Natural killer cell (primary cell): ENCODE results near the gene RPL6. TPM values are rescaled to one million over a fixed set of nuclear protein-coding genes. Genes with fewer than 3 reads are reported as not detected.

Source experiments
- ATAC-seq, 3 donors: fragments of 150-1000 bp in 2 of 3; fragments of 200-7000 bp in 1 of 3; cut with Tn5 transposase; 1 replicate in 1 of 3; 2 replicates in 2 of 3; pipeline ENCODE4 v1.10.0; 2021; ENCODE audit warnings: mild to moderate bottlenecking in 2 of 3, moderate library complexity in 2 of 3
- DNase-seq, 2 donors: peaks; one replicate each; pipeline versions ENCODE4 v3.0.0 to v3.0.0-alpha.2; 2013 to 2021; ENCODE audit warnings: mixed read lengths in 1 of 2
- H3K27ac ChIP-seq: one replicate; pipeline ENCODE4 v1.5.1; 2013; ENCODE audit warnings: mild to moderate bottlenecking, low read length
- H3K27me3 ChIP-seq: one replicate; pipeline ENCODE4 v1.6.1; 2013; ENCODE audit warnings: low read length; ENCODE audit not compliant: control insufficient read depth, insufficient read depth
- H3K36me3 ChIP-seq: one replicate; pipeline ENCODE4 v1.6.1; 2013; ENCODE audit warnings: low read length; ENCODE audit not compliant: control insufficient read depth, insufficient read depth
- H3K4me1 ChIP-seq: one replicate; pipeline ENCODE4 v1.6.1; 2013; ENCODE audit warnings: low read length; ENCODE audit not compliant: control insufficient read depth, insufficient read depth
- H3K4me3 ChIP-seq: one replicate; pipeline ENCODE4 v1.5.1; 2013; ENCODE audit warnings: low read length
- H3K9me3 ChIP-seq: one replicate; pipeline ENCODE4 v1.6.1; 2013; ENCODE audit warnings: low read length; ENCODE audit not compliant: control insufficient read depth, insufficient read depth
- H3K27ac Mint-ChIP-seq, 2 donors: one replicate each; pipeline ENCODE4 v1.8.0; 2022; ENCODE audit warnings: mild to moderate bottlenecking in 2 of 2, mixed read lengths in 2 of 2, moderate library complexity in 1 of 2
- H3K27me3 Mint-ChIP-seq, 2 donors: one replicate each; pipeline ENCODE4 v1.8.0; 2022; ENCODE audit warnings: low read depth in 2 of 2, mixed read lengths in 2 of 2
- H3K36me3 Mint-ChIP-seq: one replicate; pipeline ENCODE4 v1.8.0; 2022; ENCODE audit warnings: mixed read lengths
- H3K4me1 Mint-ChIP-seq, 2 donors: one replicate each; pipeline ENCODE4 v1.8.0; 2022; ENCODE audit warnings: mixed read lengths in 2 of 2
- H3K4me3 Mint-ChIP-seq: one replicate; pipeline ENCODE4 v1.8.0; 2022; ENCODE audit warnings: mild to moderate bottlenecking, moderate library complexity, mixed read lengths
- H3K9me3 Mint-ChIP-seq, 2 donors: one replicate each; pipeline ENCODE4 v1.8.0; 2022; ENCODE audit warnings: mixed read lengths in 2 of 2
- WGBS: methylation state at CpG from one replicate; pipeline ENCODE4 v1.1.7; 2013; ENCODE audit warnings: missing lambda C conversion rate; ENCODE audit not compliant: insufficient coverage; 5-methylcytosine and 5-hydroxymethylcytosine counted together
- intact Hi-C: fragments of 100-400 bp; cut with micrococcal nuclease; formaldehyde crosslinking; loops from one replicate; pipeline ENCODE4 v1.14.2; 2022
- total RNA-seq, 4 donors: library from RNA; stranded (reverse); fragments of 120-200 nt in 1 of 4; gene quantifications; one replicate each; pipeline versions ENCODE4 v1.2.3 to v1.2.4, GENCODE V29; 2013 to 2022
- TF ChIP-seq, protein P1 (sequence below): fragments of 200-600 bp; IDR thresholded peaks from one replicate; pipeline ENCODE4 v1.8.0; 2022; ENCODE audit warnings: antibody characterized with exemption

RPL6 gene
- total RNA-seq, 3 donors from 2014 or later (not counting 1 experiment from before 2014, with no cell fraction given): 893 to 1,024 (median 955) TPM

DNA sequence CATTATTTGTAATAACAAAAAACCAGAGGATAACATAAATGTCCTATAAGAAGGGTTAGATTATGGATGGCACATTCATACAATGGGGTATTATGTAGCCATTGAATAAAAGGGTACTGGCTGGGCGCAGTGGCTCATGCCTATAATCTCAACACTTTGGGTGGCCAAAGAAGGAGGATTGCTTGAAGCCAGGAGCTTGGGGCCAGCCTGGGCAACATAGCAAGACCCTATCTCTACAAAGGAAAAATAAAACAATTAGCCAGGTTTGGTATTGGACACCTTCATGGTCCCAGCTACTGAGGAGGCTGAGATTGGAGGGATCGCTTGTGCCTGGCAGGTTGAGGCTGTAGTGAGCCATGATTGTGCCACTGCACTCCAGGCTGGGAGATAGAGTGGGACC lies 24.1 kb upstream of the RPL6 start:
- Histone ChIP-seq H3K27ac (no peak overlapping the region), H3K27me3 (no peaks in the 10 kb centered on the region), H3K4me1 (no peaks in the 10 kb centered on the region), H3K36me3 (no peaks in the 10 kb centered on the region), H3K4me3 (no peak overlapping the region), H3K9me3 (no peaks in the 10 kb centered on the region)
- no peaks in the 10 kb centered on the region for H3K27me3 Mint-ChIP-seq
- DNase-seq: no peak
- peaks cover 23 to 26% of the 10 kb centered on the region in 2 donors for H3K4me1 Mint-ChIP-seq
- no peaks in the 10 kb centered on the region for H3K36me3 Mint-ChIP-seq
- TF ChIP-seq, protein P1, sequence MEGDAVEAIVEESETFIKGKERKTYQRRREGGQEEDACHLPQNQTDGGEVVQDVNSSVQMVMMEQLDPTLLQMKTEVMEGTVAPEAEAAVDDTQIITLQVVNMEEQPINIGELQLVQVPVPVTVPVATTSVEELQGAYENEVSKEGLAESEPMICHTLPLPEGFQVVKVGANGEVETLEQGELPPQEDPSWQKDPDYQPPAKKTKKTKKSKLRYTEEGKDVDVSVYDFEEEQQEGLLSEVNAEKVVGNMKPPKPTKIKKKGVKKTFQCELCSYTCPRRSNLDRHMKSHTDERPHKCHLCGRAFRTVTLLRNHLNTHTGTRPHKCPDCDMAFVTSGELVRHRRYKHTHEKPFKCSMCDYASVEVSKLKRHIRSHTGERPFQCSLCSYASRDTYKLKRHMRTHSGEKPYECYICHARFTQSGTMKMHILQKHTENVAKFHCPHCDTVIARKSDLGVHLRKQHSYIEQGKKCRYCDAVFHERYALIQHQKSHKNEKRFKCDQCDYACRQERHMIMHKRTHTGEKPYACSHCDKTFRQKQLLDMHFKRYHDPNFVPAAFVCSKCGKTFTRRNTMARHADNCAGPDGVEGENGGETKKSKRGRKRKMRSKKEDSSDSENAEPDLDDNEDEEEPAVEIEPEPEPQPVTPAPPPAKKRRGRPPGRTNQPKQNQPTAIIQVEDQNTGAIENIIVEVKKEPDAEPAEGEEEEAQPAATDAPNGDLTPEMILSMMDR: no peak
- no peak overlapping the region for H3K4me3 Mint-ChIP-seq
- intact Hi-C loops: no loop called here
- no peak overlapping the region for H3K27ac Mint-ChIP-seq
- no peak for ATAC-seq
- no peaks in the 10 kb centered on the region for H3K9me3 Mint-ChIP-seq
- 100% methylated on average over 2 of the region's 2 CpGs for WGBS

DNA sequence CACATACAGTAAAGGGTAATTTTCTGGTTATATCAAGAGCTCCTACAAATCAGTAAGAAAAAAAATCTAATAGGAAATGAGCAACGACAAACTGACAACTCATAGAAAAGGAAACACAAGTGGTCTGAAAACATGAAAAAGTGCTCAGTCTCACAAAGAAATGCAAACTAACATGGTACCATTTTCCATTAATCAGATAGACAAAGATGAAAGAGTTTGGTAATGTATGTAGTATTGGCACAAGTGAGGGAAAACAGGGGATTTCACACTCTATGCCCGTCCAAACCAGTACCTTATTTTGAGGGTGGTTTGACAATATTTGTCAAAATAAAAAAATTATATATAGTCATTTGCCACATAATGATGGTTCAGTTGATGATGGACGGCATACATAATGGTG lies 22.6 kb upstream of the RPL6 start:
- Histone ChIP-seq H3K27ac (no peak overlapping the region), H3K27me3 (no peaks in the 10 kb centered on the region), H3K4me3 (no peak overlapping the region), H3K36me3 (no peaks in the 10 kb centered on the region), H3K9me3 (no peaks in the 10 kb centered on the region), H3K4me1 (no peaks in the 10 kb centered on the region)
- ATAC-seq (no peak), DNase-seq (no peak)
- WGBS: 58% methylated on average over 2 of the region's 3 CpGs
- TF ChIP-seq, protein P1: no peak
- intact Hi-C loops: no loop called here
- H3K36me3 Mint-ChIP-seq: no peaks in the 10 kb centered on the region
- H3K9me3 Mint-ChIP-seq: no peaks in the 10 kb centered on the region
- peaks cover 21 to 25% of the 10 kb centered on the region in 2 donors for H3K4me1 Mint-ChIP-seq
- no peaks in the 10 kb centered on the region for H3K27me3 Mint-ChIP-seq
- H3K4me3 Mint-ChIP-seq: no peak overlapping the region
- H3K27ac Mint-ChIP-seq: peak overlapping the region; percentile 47 to 57

DNA sequence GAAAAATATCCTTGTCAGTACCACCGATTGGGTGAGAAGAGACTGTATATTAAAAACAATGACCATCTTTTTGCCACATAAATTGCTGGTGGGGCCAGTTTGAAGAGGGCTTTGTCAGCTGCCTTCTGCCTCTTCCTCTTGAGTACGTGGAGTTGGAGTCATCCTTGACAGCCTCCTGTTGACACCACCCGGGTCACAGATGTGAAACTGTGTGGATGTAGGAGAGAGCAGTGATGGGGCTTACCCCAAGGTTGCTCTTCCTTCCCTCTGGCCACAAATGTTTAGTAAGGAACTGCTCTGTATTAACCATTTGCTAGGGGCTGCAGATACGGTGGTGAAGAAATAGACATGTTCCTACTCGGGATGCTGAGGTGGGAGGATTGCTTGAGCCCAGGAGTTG lies 21.5 kb upstream of the RPL6 start:
- Mint-ChIP-seq H3K9me3 (no peaks in the 10 kb centered on the region), H3K27me3 (no peaks in the 10 kb centered on the region), H3K4me3 (no peak overlapping the region), H3K27ac (peak overlapping the region in 1 of 2 donors; percentile 57), H3K36me3 (no peaks in the 10 kb centered on the region), H3K4me1 (peaks cover 29 to 31% of the 10 kb centered on the region in 2 donors)
- Histone ChIP-seq H3K9me3 (no peaks in the 10 kb centered on the region), H3K27ac (no peak overlapping the region), H3K27me3 (no peaks in the 10 kb centered on the region), H3K4me1 (no peaks in the 10 kb centered on the region), H3K4me3 (no peak overlapping the region), H3K36me3 (no peaks in the 10 kb centered on the region)
- DNase-seq (no peak), ATAC-seq (no peak)
- TF ChIP-seq, protein P1: no peak
- intact Hi-C loops: no loop called here
- 52% methylated on average over 4 of the region's 5 CpGs for WGBS

DNA sequence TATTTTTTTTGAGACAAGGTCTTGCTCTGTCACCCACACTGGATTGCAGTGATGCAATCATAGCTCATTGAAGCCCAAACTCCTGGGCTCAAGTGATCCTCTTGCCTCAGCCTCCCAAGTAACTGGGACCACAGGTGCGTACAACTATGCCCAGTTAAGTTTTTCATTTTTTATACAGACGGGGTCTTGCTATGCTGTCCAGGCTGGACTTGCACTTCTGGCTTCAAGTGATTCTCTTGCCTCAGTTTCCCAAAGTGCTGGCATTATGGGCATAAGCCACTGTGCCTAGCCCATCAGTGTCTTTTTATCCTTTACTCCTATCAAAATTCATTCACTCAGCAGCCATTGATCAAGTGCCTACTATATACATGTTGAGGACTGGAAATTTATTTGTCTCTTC lies 18.4 kb upstream of the RPL6 start:
- intact Hi-C loops: no loop called here
- no peaks in the 10 kb centered on the region for H3K27me3 ChIP-seq
- peaks cover 39 to 44% of the 10 kb centered on the region in 2 donors for H3K4me1 Mint-ChIP-seq
- H3K36me3 Mint-ChIP-seq: no peaks in the 10 kb centered on the region
- H3K4me3 ChIP-seq: no peak overlapping the region
- H3K9me3 ChIP-seq: no peaks in the 10 kb centered on the region
- H3K9me3 Mint-ChIP-seq: no peaks in the 10 kb centered on the region
- 100% methylated on average over 2 of the region's 2 CpGs for WGBS
- no peak overlapping the region for H3K27ac Mint-ChIP-seq
- TF ChIP-seq, protein P1: no peak
- DNase-seq: no peak
- H3K4me3 Mint-ChIP-seq: no peak overlapping the region
- H3K36me3 ChIP-seq: no peaks in the 10 kb centered on the region
- ATAC-seq: no peak
- no peak overlapping the region for H3K27ac ChIP-seq
- H3K4me1 ChIP-seq: peaks cover 4% of the 10 kb centered on the region
- no peaks in the 10 kb centered on the region for H3K27me3 Mint-ChIP-seq
